TTC549 (cell line): ENCODE data around the gene DLEC1.
A peak's percentile ranks its signal among the peaks of the same experiment; 100 is the strongest.

Experiments
- FAIRE-seq: peaks from 2 replicates; lab custom pipeline; 2012; peaks lifted over from hg19 to GRCh38; lab: Jason Lieb, UNC

DLEC1 gene

GRCh38 chr3:38163117-38163840, 124.3 kb downstream of the DLEC1 start:
- no peak for FAIRE-seq

- no peak for FAIRE-seq
Measured at GRCh38 chr3:38163841-38164642, 125.0 kb downstream of the DLEC1 start.

GRCh38 chr3:38164643-38164951, 125.6 kb downstream of the DLEC1 start:
- FAIRE-seq = no peak

- FAIRE-seq = peak; percentile 92
Measured at GRCh38 chr3:38164952-38165721, 126.1 kb downstream of the DLEC1 start, which contains the start of gene OXSR1. TSS of gene OXSR1 (plus strand) at chr3:38165537. CDS start at chr3:38165877, 340 bp downstream.

GRCh38 chr3:38165722-38166387, 126.8 kb downstream of the DLEC1 start:
- no peak for FAIRE-seq

GRCh38 chr3:38167591-38167990, 128.6 kb downstream of the DLEC1 start:
- no peak for FAIRE-seq

- FAIRE-seq = no peak
Measured at GRCh38 chr3:38168151-38169026, 129.4 kb downstream of the DLEC1 start.

- FAIRE-seq = no peak
Measured at GRCh38 chr3:38169027-38169317, 130.0 kb downstream of the DLEC1 start.

- no peak for FAIRE-seq
Measured at GRCh38 chr3:38170722-38171121, 131.7 kb downstream of the DLEC1 start.

GRCh38 chr3:38171622-38172021, 132.6 kb downstream of the DLEC1 start:
- FAIRE-seq = no peak
